H9 (cell line): ENCODE measurements around the gene NAA16. TPM values are rescaled to one million over a fixed set of nuclear protein-coding genes. Genes with fewer than 3 reads are reported as not detected.

Source experiments
- DNase-seq: peaks from one replicate; pipeline ENCODE4 v3.0.0-alpha.2; 2017
- H2AFZ ChIP-seq: one replicate; pipeline ENCODE4 v1.6.1; 2013; ENCODE audit warnings: mild to moderate bottlenecking, low read length, control low read depth, moderate library complexity
- H2AK5ac ChIP-seq: 2 replicates; pipeline ENCODE4 v1.6.1; 2013; ENCODE audit warnings: low read length, control low read depth, mixed read lengths; ENCODE audit not compliant: insufficient read length
- H2BK120ac ChIP-seq: one replicate; pipeline ENCODE4 v1.6.1; 2013; ENCODE audit warnings: low read depth, mild to moderate bottlenecking, low read length, control low read depth, inconsistent platforms; ENCODE audit not compliant: poor library complexity, severe bottlenecking
- H2BK12ac ChIP-seq: 2 replicates; pipeline ENCODE4 v1.6.1; 2013; ENCODE audit warnings: low read length, control low read depth, mixed read lengths, low read depth; ENCODE audit not compliant: insufficient read length
- H2BK15ac ChIP-seq: 2 replicates; pipeline ENCODE4 v1.6.1; 2013; ENCODE audit warnings: low read depth, low read length, control low read depth
- H2BK20ac ChIP-seq: one replicate; pipeline ENCODE4 v1.6.1; 2013; ENCODE audit warnings: low read depth, mild to moderate bottlenecking, low read length, control low read depth, inconsistent platforms; ENCODE audit not compliant: poor library complexity, severe bottlenecking
- H2BK5ac ChIP-seq: 2 replicates; pipeline ENCODE4 v1.6.1; 2013; ENCODE audit warnings: low read length, control low read depth, mixed read lengths; ENCODE audit not compliant: insufficient read length
- H3K14ac ChIP-seq: 2 replicates; pipeline ENCODE4 v1.6.1; 2013; ENCODE audit warnings: low read length, control low read depth; ENCODE audit not compliant: insufficient read depth
- H3K18ac ChIP-seq: 2 replicates; pipeline ENCODE4 v1.6.1; 2013; ENCODE audit warnings: low read depth, mild to moderate bottlenecking, mixed read lengths, low read length, control low read depth; ENCODE audit not compliant: insufficient read length
- H3K23ac ChIP-seq: 2 replicates; pipeline ENCODE4 v1.6.1; 2013; ENCODE audit warnings: low read length, control low read depth, mixed read lengths, low read depth; ENCODE audit not compliant: insufficient read length
- H3K23me2 ChIP-seq: 2 replicates; pipeline ENCODE4 v1.6.1; 2013; ENCODE audit warnings: low read depth, mild to moderate bottlenecking, mixed read lengths, low read length, control low read depth; ENCODE audit not compliant: insufficient read length, poor library complexity, severe bottlenecking
- H3K27ac ChIP-seq: 2 replicates; pipeline ENCODE4 v1.5.1; 2013; ENCODE audit warnings: low read length, control low read depth, mixed read lengths, low read depth; ENCODE audit not compliant: insufficient read length
- H3K27me3 ChIP-seq: 2 replicates; pipeline ENCODE4 v1.6.1; 2013; ENCODE audit warnings: low read length, control low read depth, inconsistent platforms; ENCODE audit not compliant: insufficient read depth
- H3K4ac ChIP-seq: 2 replicates; pipeline ENCODE4 v1.6.1; 2013; ENCODE audit warnings: low read depth, mild to moderate bottlenecking, control low read depth, inconsistent platforms, low read length, moderate library complexity
- H3K4me1 ChIP-seq: 2 replicates; pipeline ENCODE4 v1.6.1; 2013; ENCODE audit warnings: low read length, control low read depth, inconsistent platforms; ENCODE audit not compliant: insufficient read depth
- H3K4me2 ChIP-seq: 2 replicates; pipeline ENCODE4 v1.6.1; 2013; ENCODE audit warnings: low read length, control low read depth, mixed read lengths; ENCODE audit not compliant: insufficient read length, insufficient read depth
- H3K56ac ChIP-seq: 2 replicates; pipeline ENCODE4 v1.6.1; 2013; ENCODE audit warnings: low read depth, mild to moderate bottlenecking, mixed read lengths, low read length, control low read depth; ENCODE audit not compliant: insufficient read length
- H3K79me1 ChIP-seq: 2 replicates; pipeline ENCODE4 v1.6.1; 2013; ENCODE audit warnings: low read depth, mild to moderate bottlenecking, moderate library complexity, low read length, control low read depth, inconsistent platforms; ENCODE audit not compliant: insufficient read depth, poor library complexity, severe bottlenecking
- H3K79me2 ChIP-seq: 2 replicates; pipeline ENCODE4 v1.6.1; 2013; ENCODE audit warnings: low read length, control low read depth, inconsistent platforms; ENCODE audit not compliant: insufficient read depth
- H3K9ac ChIP-seq: 2 replicates; pipeline ENCODE4 v1.6.1; 2013; ENCODE audit warnings: low read length, control low read depth, mixed read lengths; ENCODE audit not compliant: insufficient read length; ENCODE audit errors: extremely low read depth
- H3K9me3 ChIP-seq: one replicate; pipeline ENCODE4 v1.6.1; 2013; ENCODE audit warnings: low read depth, low read length, inconsistent platforms; ENCODE audit not compliant: control insufficient read depth
- H3T11ph ChIP-seq: one replicate; pipeline ENCODE4 v1.6.1; 2013; ENCODE audit warnings: mild to moderate bottlenecking, low read length, control low read depth, inconsistent platforms
- H4K20me1 ChIP-seq: one replicate; pipeline ENCODE4 v1.6.1; 2013; ENCODE audit not compliant: control insufficient read depth, insufficient read length, insufficient read depth
- H4K5ac ChIP-seq: 2 replicates; pipeline ENCODE4 v1.6.1; 2013; ENCODE audit warnings: low read depth, mild to moderate bottlenecking, mixed read lengths, low read length, control low read depth; ENCODE audit not compliant: insufficient read length
- H4K8ac ChIP-seq: replicated peaks from 2 replicates; pipeline ENCODE4 v1.6.1; 2013; ENCODE audit warnings: low read length, control low read depth, mixed read lengths, low read depth; ENCODE audit not compliant: insufficient read length
- H4K91ac ChIP-seq: 2 replicates; pipeline ENCODE4 v1.6.1; 2013; ENCODE audit warnings: low read depth, mild to moderate bottlenecking, moderate library complexity, mixed read lengths, low read length, control low read depth; ENCODE audit not compliant: insufficient read length
- H3K27ac Mint-ChIP-seq, 3 experiments: 2 replicates in 2 of 3; 3 replicates in 1 of 3; pipeline ENCODE4 v1.8.0; 2020 to 2021; ENCODE audit warnings: mixed read lengths in 3 of 3, mild to moderate bottlenecking in 1 of 3, moderate library complexity in 1 of 3
- H3K27me3 Mint-ChIP-seq: 2 replicates; pipeline ENCODE4 v1.8.0; 2021; ENCODE audit warnings: low read depth, mild to moderate bottlenecking, moderate library complexity, mixed read lengths
- H3K36me3 Mint-ChIP-seq, 3 experiments: 2 replicates in 2 of 3; 3 replicates in 1 of 3; pipeline ENCODE4 v1.8.0; 2020 to 2021; ENCODE audit warnings: low read depth in 3 of 3, mixed read lengths in 3 of 3; ENCODE audit not compliant: insufficient read depth in 1 of 3
- H3K4me1 Mint-ChIP-seq, 2 experiments: 2 replicates each; pipeline ENCODE4 v1.8.0; 2020; ENCODE audit warnings: mixed read lengths in 2 of 2
- H3K4me3 Mint-ChIP-seq, 2 experiments: 2 replicates in 1 of 2; 3 replicates in 1 of 2; pipeline ENCODE4 v1.8.0; 2020 to 2021; ENCODE audit warnings: mild to moderate bottlenecking in 2 of 2, mixed read lengths in 2 of 2, moderate library complexity in 1 of 2
- H3K9me3 Mint-ChIP-seq, 2 experiments: 2 replicates in 1 of 2; 3 replicates in 1 of 2; pipeline ENCODE4 v1.8.0; 2020; ENCODE audit warnings: mild to moderate bottlenecking in 2 of 2, mixed read lengths in 2 of 2, moderate library complexity in 1 of 2
- WGBS: extraction: QIAGEN DNeasy Blood & Tissue Kit; methylation state at CpG from one replicate; pipeline ENCODE4 v1.1.7; 2013; ENCODE audit warnings: missing lambda C conversion rate, low lambda C conversion rate, mixed read lengths; ENCODE audit not compliant: insufficient read length; ENCODE audit errors: extremely low coverage; 5-methylcytosine and 5-hydroxymethylcytosine counted together
- total RNA-seq: library from RNA; stranded (reverse); gene quantifications from 2 replicates; pipeline ENCODE4 v1.2.1, GENCODE V29; 2021
- TF ChIP-seq, protein P1 (sequence below): fragments of 200-600 bp; sonication (generic); conservative IDR thresholded peaks from 3 replicates; pipeline ENCODE4 v1.8.0; 2021; ENCODE audit warnings: antibody characterized with exemption, mild to moderate bottlenecking

NAA16 gene
- total RNA-seq, 1 experiment from 2014 or later, result 37.7 TPM

DNA sequence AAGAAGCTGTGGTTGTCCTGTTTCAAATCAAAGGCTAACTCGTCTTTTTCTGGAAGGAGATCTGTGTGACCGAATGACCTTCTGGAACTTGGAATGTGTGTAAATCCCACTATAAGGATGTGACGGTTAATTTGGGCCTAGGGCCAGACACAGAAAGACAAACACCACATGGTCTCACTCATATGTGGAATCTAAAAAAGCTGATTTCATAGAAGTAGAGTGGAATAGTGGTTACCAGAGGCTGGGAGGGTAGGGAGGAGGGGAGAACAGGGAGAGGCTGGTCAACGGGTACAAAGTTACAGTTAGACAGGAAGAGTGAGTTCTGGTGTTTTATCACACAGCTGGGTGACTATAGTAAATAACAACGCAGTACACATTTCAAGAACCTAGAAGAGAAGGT lies 107.0 kb downstream of the NAA16 start:
- no peaks in the 10 kb centered on the region for H3K36me3 Mint-ChIP-seq
- H3K4me3 Mint-ChIP-seq, result no peak overlapping the region
- Histone ChIP-seq H3K9ac (no peak overlapping the region), H2BK120ac (no peak overlapping the region), H2BK15ac (no peak overlapping the region), H3K4ac (no peak overlapping the region), H3T11ph (no peak overlapping the region), H3K4me1 (no peaks in the 10 kb centered on the region), H2BK12ac (no peak overlapping the region), H3K56ac (no peak overlapping the region), H3K79me2 (no peaks in the 10 kb centered on the region), H3K79me1 (no peaks in the 10 kb centered on the region), H2BK20ac (no peak overlapping the region), H3K23me2 (no peaks in the 10 kb centered on the region), H3K18ac (no peak overlapping the region), H3K4me2 (no peak overlapping the region), H2BK5ac (no peak overlapping the region), H4K20me1 (no peaks in the 10 kb centered on the region), H4K91ac (no peak overlapping the region), H4K5ac (no peak overlapping the region), H4K8ac (no peak overlapping the region), H2AFZ (no peak overlapping the region), H3K9me3 (no peaks in the 10 kb centered on the region), H3K27ac (no peak overlapping the region), H3K23ac (no peak overlapping the region), H3K27me3 (no peaks in the 10 kb centered on the region), H2AK5ac (no peak overlapping the region), H3K14ac (no peak overlapping the region)
- no peak for DNase-seq
- WGBS, result no CpG with 5 or more reads among the region's 5 CpGs
- TF ChIP-seq, protein P1, sequence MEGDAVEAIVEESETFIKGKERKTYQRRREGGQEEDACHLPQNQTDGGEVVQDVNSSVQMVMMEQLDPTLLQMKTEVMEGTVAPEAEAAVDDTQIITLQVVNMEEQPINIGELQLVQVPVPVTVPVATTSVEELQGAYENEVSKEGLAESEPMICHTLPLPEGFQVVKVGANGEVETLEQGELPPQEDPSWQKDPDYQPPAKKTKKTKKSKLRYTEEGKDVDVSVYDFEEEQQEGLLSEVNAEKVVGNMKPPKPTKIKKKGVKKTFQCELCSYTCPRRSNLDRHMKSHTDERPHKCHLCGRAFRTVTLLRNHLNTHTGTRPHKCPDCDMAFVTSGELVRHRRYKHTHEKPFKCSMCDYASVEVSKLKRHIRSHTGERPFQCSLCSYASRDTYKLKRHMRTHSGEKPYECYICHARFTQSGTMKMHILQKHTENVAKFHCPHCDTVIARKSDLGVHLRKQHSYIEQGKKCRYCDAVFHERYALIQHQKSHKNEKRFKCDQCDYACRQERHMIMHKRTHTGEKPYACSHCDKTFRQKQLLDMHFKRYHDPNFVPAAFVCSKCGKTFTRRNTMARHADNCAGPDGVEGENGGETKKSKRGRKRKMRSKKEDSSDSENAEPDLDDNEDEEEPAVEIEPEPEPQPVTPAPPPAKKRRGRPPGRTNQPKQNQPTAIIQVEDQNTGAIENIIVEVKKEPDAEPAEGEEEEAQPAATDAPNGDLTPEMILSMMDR, result no peak
- peaks cover 10 to 12% of the 10 kb centered on the region in 2 experiments for H3K4me1 Mint-ChIP-seq
- H3K27me3 Mint-ChIP-seq, result no peaks in the 10 kb centered on the region
- no peak overlapping the region for H3K27ac Mint-ChIP-seq
- no peaks in the 10 kb centered on the region for H3K9me3 Mint-ChIP-seq
